NCI-H128 (cell line): ENCODE data around the gene EIF4E1B.

Source experiments
- DNase-seq: peaks from one replicate; lab custom pipeline; 2025; ENCODE audit not compliant: unreplicated experiment; lab: John Stamatoyannopoulos, UW

EIF4E1B gene

GRCh38 chr5:176644878-176645670 lies 14.6 kb downstream of the EIF4E1B start:
- no peak for DNase-seq

- no peak for DNase-seq
Measured at GRCh38 chr5:176646049-176646706, 15.7 kb downstream of the EIF4E1B start.

- no peak for DNase-seq
Measured at GRCh38 chr5:176646707-176647029, 16.2 kb downstream of the EIF4E1B start.

- DNase-seq, result peak; percentile 94
Measured at GRCh38 chr5:176647030-176647842, 16.8 kb downstream of the EIF4E1B start, which contains the start of gene TSPAN17. TSS of gene TSPAN17 (plus strand) at chr5:176647484. CDS start at chr5:176647616, 132 bp downstream.

GRCh38 chr5:176647843-176648473 lies 17.5 kb downstream of the EIF4E1B start:
- DNase-seq, result no peak

GRCh38 chr5:176648474-176649194 lies 18.2 kb downstream of the EIF4E1B start:
- DNase-seq, result no peak

GRCh38 chr5:176650354-176650884 lies 19.9 kb downstream of the EIF4E1B start:
- DNase-seq, result no peak

GRCh38 chr5:176651472-176651980 lies 21.1 kb downstream of the EIF4E1B start:
- no peak for DNase-seq

- no peak for DNase-seq
Measured at GRCh38 chr5:176652136-176652535, 21.7 kb downstream of the EIF4E1B start.

- no peak for DNase-seq
Measured at GRCh38 chr5:176653401-176654385, 23.2 kb downstream of the EIF4E1B start.

- DNase-seq, result no peak
Measured at GRCh38 chr5:176654856-176655255, 24.4 kb downstream of the EIF4E1B start.

GRCh38 chr5:176656467-176656990 lies 26.1 kb downstream of the EIF4E1B start:
- DNase-seq, result no peak

GRCh38 chr5:176658007-176658599 lies 27.6 kb downstream of the EIF4E1B start:
- DNase-seq, result peak; percentile 42

- no peak for DNase-seq
Measured at GRCh38 chr5:176658817-176659511, 28.5 kb downstream of the EIF4E1B start.

- DNase-seq, result no peak
Measured at GRCh38 chr5:176659512-176659839, 29.0 kb downstream of the EIF4E1B start.

GRCh38 chr5:176659860-176660461 lies 29.5 kb downstream of the EIF4E1B start:
- DNase-seq, result no peak

- no peak for DNase-seq
Measured at GRCh38 chr5:176660530-176660859, 30.0 kb downstream of the EIF4E1B start.
